Mesendoderm (in vitro differentiated cells): ENCODE results near the gene TMEFF1.
"Not testable (repeated sequence)": the region's sequence is repeated elsewhere in the genome, so short reads cannot be mapped to it uniquely, and the experiment has no call there.

Experiments used
- DNase-seq: peaks from one replicate; pipeline ENCODE4 v3.0.0; 2013
- H2AK5ac ChIP-seq: 2 replicates; pipeline ENCODE4 v1.6.1; 2013; ENCODE audit warnings: low read length, inconsistent platforms
- H2BK120ac ChIP-seq: 2 replicates; pipeline ENCODE4 v1.6.1; 2013; ENCODE audit warnings: low read depth, mild to moderate bottlenecking, low read length, moderate library complexity, mixed read lengths
- H2BK15ac ChIP-seq: replicated peaks from 2 replicates; pipeline ENCODE4 v1.6.1; 2013; ENCODE audit warnings: low read depth, mild to moderate bottlenecking, moderate library complexity
- H2BK5ac ChIP-seq: 2 replicates; pipeline ENCODE4 v1.6.1; 2013; ENCODE audit warnings: low read length, inconsistent platforms
- H3K18ac ChIP-seq: 2 replicates; pipeline ENCODE4 v1.6.1; 2013; ENCODE audit warnings: mild to moderate bottlenecking, low read length, mixed read lengths
- H3K23ac ChIP-seq: one replicate; pipeline ENCODE4 v1.6.1; 2013; ENCODE audit warnings: low read length
- H3K27ac ChIP-seq: 2 replicates; pipeline ENCODE4 v1.5.1; 2013; ENCODE audit warnings: low read depth, mild to moderate bottlenecking, inconsistent platforms, low read length, moderate library complexity
- H3K27me3 ChIP-seq: 2 replicates; pipeline ENCODE4 v1.6.1; 2013; ENCODE audit warnings: low read length, control low read depth, mild to moderate bottlenecking, inconsistent platforms; ENCODE audit not compliant: insufficient read depth, poor library complexity
- H3K36me3 ChIP-seq: 2 replicates; pipeline ENCODE4 v1.6.1; 2013; ENCODE audit warnings: low read length, inconsistent platforms; ENCODE audit not compliant: control insufficient read depth, insufficient read depth
- H3K4ac ChIP-seq: one replicate; pipeline ENCODE4 v1.6.1; 2013; ENCODE audit warnings: low read depth, mild to moderate bottlenecking, low read length, moderate library complexity
- H3K4me1 ChIP-seq: 2 replicates; pipeline ENCODE4 v1.6.1; 2013; ENCODE audit warnings: low read depth, low read length, inconsistent platforms; ENCODE audit not compliant: control insufficient read depth
- H3K4me2 ChIP-seq: 2 replicates; pipeline ENCODE4 v1.6.1; 2013; ENCODE audit warnings: low read length
- H3K4me3 ChIP-seq: 2 replicates; pipeline ENCODE4 v1.5.1; 2013; ENCODE audit warnings: mild to moderate bottlenecking, low read length
- H3K56ac ChIP-seq: one replicate; pipeline ENCODE4 v1.6.1; 2013; ENCODE audit warnings: low read length
- H3K79me1 ChIP-seq: 2 replicates; pipeline ENCODE4 v1.6.1; 2013; ENCODE audit warnings: low read length, inconsistent platforms
- H3K79me2 ChIP-seq: 2 replicates; pipeline ENCODE4 v1.6.1; 2013; ENCODE audit warnings: mild to moderate bottlenecking, low read length; ENCODE audit not compliant: control insufficient read depth, insufficient read depth
- H3K9ac ChIP-seq: 2 replicates; pipeline ENCODE4 v1.6.1; 2013; ENCODE audit warnings: low read length, inconsistent platforms
- H4K5ac ChIP-seq: one replicate; pipeline ENCODE4 v1.6.1; 2013; ENCODE audit warnings: low read length
- H4K8ac ChIP-seq: one replicate; pipeline ENCODE4 v1.6.1; 2013; ENCODE audit warnings: low read depth, mild to moderate bottlenecking, control low read depth, low read length, moderate library complexity
- WGBS: extraction: QIAGEN DNeasy Blood & Tissue Kit; methylation state at CpG from one replicate; pipeline ENCODE4 v1.1.7; 2013; ENCODE audit warnings: low lambda C conversion rate, missing lambda C conversion rate; ENCODE audit not compliant: insufficient coverage; ENCODE audit errors: extremely low coverage; 5-methylcytosine and 5-hydroxymethylcytosine counted together

The TMEFF1 gene

GRCh38 chr9:100525563-100525962 lies 52.6 kb downstream of the TMEFF1 start:
- H3K4me1 ChIP-seq, result no peaks in the 10 kb centered on the region
- no peak overlapping the region for H3K4me2 ChIP-seq
- H2BK5ac ChIP-seq, result no peak overlapping the region
- H2BK15ac ChIP-seq, result no peak overlapping the region
- no peak overlapping the region for H2BK120ac ChIP-seq
- H3K27me3 ChIP-seq, result no peaks in the 10 kb centered on the region
- no peak overlapping the region for H3K23ac ChIP-seq
- H3K27ac ChIP-seq, result no peak overlapping the region
- H3K9ac ChIP-seq, result no peak overlapping the region
- H3K79me1 ChIP-seq, result no peaks in the 10 kb centered on the region
- H3K36me3 ChIP-seq, result no peaks in the 10 kb centered on the region
- H4K8ac ChIP-seq, result no peak overlapping the region
- H4K5ac ChIP-seq, result no peak overlapping the region
- H3K56ac ChIP-seq, result no peak overlapping the region
- no peak overlapping the region for H3K4me3 ChIP-seq
- no CpG with 5 or more reads among the region's 2 CpGs for whole genome bisulfite sequencing
- no peak overlapping the region for H3K4ac ChIP-seq
- no peak overlapping the region for H2AK5ac ChIP-seq
- DNase-seq, result no peak
- H3K79me2 ChIP-seq, result no peaks in the 10 kb centered on the region
- H3K18ac ChIP-seq, result no peak overlapping the region

- not testable (repeated sequence) for H2BK120ac ChIP-seq, H3K4me3 ChIP-seq, H3K4me1 ChIP-seq, H3K79me2 ChIP-seq, H3K4ac ChIP-seq, H3K18ac ChIP-seq, H3K9ac ChIP-seq, H4K5ac ChIP-seq, H3K23ac ChIP-seq, DNase-seq, H3K36me3 ChIP-seq, H3K4me2 ChIP-seq, H2BK5ac ChIP-seq, H3K27me3 ChIP-seq, H3K56ac ChIP-seq, H2AK5ac ChIP-seq, H4K8ac ChIP-seq, H3K27ac ChIP-seq, H2BK15ac ChIP-seq, H3K79me1 ChIP-seq
- no CpG with 5 or more reads among the region's 30 CpGs for WGBS
Measured at GRCh38 chr9:100527180-100527794, 54.3 kb downstream of the TMEFF1 start.

DNA sequence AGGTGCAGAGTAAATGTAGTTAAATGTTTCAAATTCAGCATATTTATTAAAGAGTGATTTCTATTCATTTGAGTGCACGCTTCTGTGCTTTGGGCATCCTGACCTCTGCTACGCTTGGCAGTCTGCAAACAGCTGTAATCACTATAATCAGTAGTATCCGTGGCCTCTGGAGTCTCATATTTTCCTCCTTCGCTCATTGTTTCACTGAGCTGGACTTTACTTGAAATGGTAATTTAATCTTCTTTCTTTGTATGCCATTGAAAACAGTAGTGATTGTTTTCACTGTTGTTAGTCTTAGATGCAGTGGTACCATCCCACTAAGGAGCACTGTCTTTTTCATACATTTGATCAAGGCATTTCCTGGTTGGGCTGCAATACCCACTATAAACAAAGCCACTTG lies 61.5 kb downstream of the TMEFF1 start:
- no peaks in the 10 kb centered on the region for H3K27me3 ChIP-seq
- no peak overlapping the region for H3K4me3 ChIP-seq
- no peak overlapping the region for H3K4me2 ChIP-seq
- H4K8ac ChIP-seq, result no peak overlapping the region
- H3K27ac ChIP-seq, result no peak overlapping the region
- H2BK5ac ChIP-seq, result no peak overlapping the region
- no peak overlapping the region for H2BK120ac ChIP-seq
- no peak overlapping the region for H3K4ac ChIP-seq
- H3K18ac ChIP-seq, result no peak overlapping the region
- no peak overlapping the region for H3K23ac ChIP-seq
- peaks cover 1% of the 10 kb centered on the region for H3K36me3 ChIP-seq
- H2AK5ac ChIP-seq, result no peak overlapping the region
- no peak overlapping the region for H3K56ac ChIP-seq
- H3K79me1 ChIP-seq, result peaks cover 5% of the 10 kb centered on the region
- no peak for DNase-seq
- H4K5ac ChIP-seq, result no peak overlapping the region
- no peak overlapping the region for H3K9ac ChIP-seq
- H2BK15ac ChIP-seq, result no peak overlapping the region
- no peaks in the 10 kb centered on the region for H3K4me1 ChIP-seq
- H3K79me2 ChIP-seq, result no peaks in the 10 kb centered on the region
- no CpG with 5 or more reads among the region's 4 CpGs for WGBS

GRCh38 chr9:100540327-100540726 lies 67.4 kb downstream of the TMEFF1 start:
- Histone ChIP-seq H3K4me3 (no peak overlapping the region), H3K79me1 (peaks cover 3% of the 10 kb centered on the region), H3K36me3 (peaks cover 1% of the 10 kb centered on the region), H2BK120ac (no peak overlapping the region), H4K8ac (no peak overlapping the region), H3K9ac (no peak overlapping the region), H4K5ac (no peak overlapping the region), H3K4me2 (no peak overlapping the region), H3K56ac (no peak overlapping the region), H3K18ac (no peak overlapping the region), H3K4ac (no peak overlapping the region), H2BK5ac (no peak overlapping the region), H2AK5ac (no peak overlapping the region), H2BK15ac (no peak overlapping the region), H3K27me3 (no peaks in the 10 kb centered on the region), H3K4me1 (no peaks in the 10 kb centered on the region), H3K27ac (no peak overlapping the region), H3K23ac (no peak overlapping the region), H3K79me2 (no peaks in the 10 kb centered on the region)
- WGBS, result no CpG with 5 or more reads among the region's 12 CpGs
- DNase-seq, result no peak

DNA sequence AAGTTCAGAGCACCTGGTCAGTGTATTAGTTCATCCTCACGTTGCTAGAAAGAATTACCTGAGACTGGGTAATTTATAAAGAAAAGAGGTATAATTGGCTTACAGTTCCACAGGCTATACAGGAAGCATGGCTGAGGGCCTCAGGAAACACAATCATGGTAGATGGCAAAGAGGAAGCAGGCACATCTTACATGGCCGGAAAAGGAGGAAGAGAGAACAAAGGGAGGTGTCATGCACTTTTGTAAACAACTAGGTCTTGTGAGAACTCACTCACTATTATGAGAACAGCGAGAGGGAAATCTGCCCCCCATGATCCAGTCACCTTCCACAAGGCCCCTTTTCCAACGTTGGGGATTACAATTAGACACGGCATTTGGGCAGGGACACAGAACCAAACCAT lies 76.1 kb downstream of the TMEFF1 start:
- no peak overlapping the region for H2AK5ac ChIP-seq
- H3K36me3 ChIP-seq, result peaks cover 1% of the 10 kb centered on the region
- H3K79me1 ChIP-seq, result no peaks in the 10 kb centered on the region

DNA sequence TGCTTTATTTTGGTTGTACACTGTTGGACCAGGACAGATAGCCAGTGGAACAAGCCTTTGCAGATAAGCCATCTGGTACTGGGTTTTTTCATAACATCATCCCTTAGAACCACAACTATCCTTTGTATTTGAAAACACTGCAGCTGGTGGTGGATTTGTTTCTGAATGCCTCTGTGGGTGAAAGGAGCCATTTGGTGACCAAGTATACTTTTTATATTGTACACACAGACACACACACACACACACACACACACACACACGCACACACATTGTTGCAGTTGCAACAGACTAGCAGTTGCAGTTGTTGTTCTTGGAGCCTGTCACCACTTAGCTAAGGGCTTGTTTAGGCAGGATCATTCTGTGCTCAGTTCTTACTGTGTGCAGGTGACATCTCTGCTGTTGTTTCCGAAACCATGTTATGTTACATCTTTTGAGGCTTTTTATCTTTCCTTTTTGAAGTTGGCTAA lies 82.0 kb downstream of the TMEFF1 start:
- no peak for DNase-seq
- H3K9ac ChIP-seq, result no peak overlapping the region
- H3K23ac ChIP-seq, result no peak overlapping the region
- no peak overlapping the region for H4K8ac ChIP-seq
- H2BK15ac ChIP-seq, result no peak overlapping the region
- no peak overlapping the region for H3K4ac ChIP-seq
- H3K18ac ChIP-seq, result no peak overlapping the region
- no peak overlapping the region for H4K5ac ChIP-seq
- no peak overlapping the region for H3K4me3 ChIP-seq
- no peak overlapping the region for H2AK5ac ChIP-seq
- H3K27me3 ChIP-seq, result no peaks in the 10 kb centered on the region
- H2BK120ac ChIP-seq, result no peak overlapping the region
- H3K4me1 ChIP-seq, result no peaks in the 10 kb centered on the region
- no peak overlapping the region for H3K56ac ChIP-seq
- no CpG with 5 or more reads among the region's 2 CpGs for WGBS
- no peaks in the 10 kb centered on the region for H3K79me2 ChIP-seq
- H2BK5ac ChIP-seq, result no peak overlapping the region
- peaks cover 2% of the 10 kb centered on the region for H3K79me1 ChIP-seq
- no peak overlapping the region for H3K4me2 ChIP-seq
- H3K27ac ChIP-seq, result no peak overlapping the region
- H3K36me3 ChIP-seq, result no peaks in the 10 kb centered on the region

More for the DNA sequence above, 76.1 kb downstream of the TMEFF1 start:
- DNase-seq, result no peak
- no peak overlapping the region for H3K9ac ChIP-seq
- H3K4me1 ChIP-seq, result no peaks in the 10 kb centered on the region
- H3K4me2 ChIP-seq, result no peak overlapping the region
- no peak overlapping the region for H3K56ac ChIP-seq
- H2BK15ac ChIP-seq, result no peak overlapping the region
- H2BK5ac ChIP-seq, result no peak overlapping the region
- no peak overlapping the region for H3K18ac ChIP-seq
- H3K23ac ChIP-seq, result no peak overlapping the region
- no peak overlapping the region for H3K4ac ChIP-seq
- H3K27ac ChIP-seq, result no peak overlapping the region
- no peak overlapping the region for H2BK120ac ChIP-seq
- no peaks in the 10 kb centered on the region for H3K79me2 ChIP-seq
- no peak overlapping the region for H4K8ac ChIP-seq
- no peak overlapping the region for H4K5ac ChIP-seq
- H3K27me3 ChIP-seq, result no peaks in the 10 kb centered on the region
- no CpG with 5 or more reads among the region's 5 CpGs for WGBS
- H3K4me3 ChIP-seq, result no peak overlapping the region
